Astrocyte of the hippocampus (primary cell): ENCODE results near the gene SLC9C2.
"Not testable (repeated sequence)": the region's sequence is repeated elsewhere in the genome, so short reads cannot be mapped to it uniquely, and the experiment has no call there.

Experiments used
- DNase-seq: peaks from one replicate; pipeline ENCODE4 v3.0.0; 2011; ENCODE audit warnings: low read depth, low spot score

SLC9C2 gene

DNA sequence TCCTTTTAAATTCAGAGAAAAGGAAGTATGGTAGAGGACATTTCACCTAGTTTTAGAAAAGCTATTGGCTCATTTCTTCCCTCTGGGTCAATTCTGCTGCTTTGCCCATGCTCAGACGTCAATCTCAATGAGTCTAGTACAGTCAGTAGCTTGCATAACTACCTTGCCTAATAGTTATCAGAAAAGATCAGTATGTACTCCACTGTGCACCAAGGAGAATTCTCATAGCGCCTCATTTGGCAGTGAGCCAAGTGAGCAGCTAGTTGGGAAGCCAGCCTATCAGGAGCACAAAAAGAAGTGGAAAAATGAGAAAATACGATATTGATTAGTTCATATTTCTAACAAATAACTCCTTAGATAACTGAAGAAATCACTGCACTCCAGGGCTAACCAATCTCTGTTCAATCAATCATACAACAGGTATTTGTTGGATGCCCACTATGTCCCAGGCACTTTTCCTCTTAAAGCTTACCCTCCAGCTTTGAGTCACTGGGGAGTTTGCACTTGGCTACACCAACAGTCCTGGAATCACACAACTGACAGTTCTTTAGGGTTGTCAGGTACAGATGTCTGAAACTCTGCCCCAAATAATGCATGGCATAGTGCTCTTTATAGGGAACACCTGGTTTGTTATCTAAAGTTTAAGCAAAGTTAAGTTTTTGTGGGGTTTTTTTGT, 75.6 kb downstream of the SLC9C2 start:
- no peak for DNase-seq

- no peak for DNase-seq
These were observed 76.9 kb downstream of the SLC9C2 start for GRCh38 chr1:173525926-173526325.

DNA sequence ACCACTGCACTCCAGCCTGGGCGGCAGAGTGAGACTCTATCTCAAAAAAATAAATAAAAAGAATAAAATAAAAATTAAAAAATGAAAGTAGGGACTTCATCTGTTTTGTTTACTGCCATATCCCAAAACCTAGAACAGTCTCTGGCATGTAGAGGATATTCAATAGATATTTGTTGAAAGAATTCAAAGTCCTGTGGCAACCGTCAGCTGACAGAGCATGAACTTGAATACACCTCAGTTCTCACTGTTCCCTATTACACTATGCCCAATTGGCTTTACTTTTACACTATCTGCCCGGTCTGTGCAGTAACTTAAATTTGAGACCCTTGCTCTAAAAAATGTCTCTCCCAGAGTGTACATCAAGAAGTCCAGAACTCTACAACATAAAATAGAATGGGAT, 79.5 kb downstream of the SLC9C2 start:
- DNase-seq: no peak

DNA sequence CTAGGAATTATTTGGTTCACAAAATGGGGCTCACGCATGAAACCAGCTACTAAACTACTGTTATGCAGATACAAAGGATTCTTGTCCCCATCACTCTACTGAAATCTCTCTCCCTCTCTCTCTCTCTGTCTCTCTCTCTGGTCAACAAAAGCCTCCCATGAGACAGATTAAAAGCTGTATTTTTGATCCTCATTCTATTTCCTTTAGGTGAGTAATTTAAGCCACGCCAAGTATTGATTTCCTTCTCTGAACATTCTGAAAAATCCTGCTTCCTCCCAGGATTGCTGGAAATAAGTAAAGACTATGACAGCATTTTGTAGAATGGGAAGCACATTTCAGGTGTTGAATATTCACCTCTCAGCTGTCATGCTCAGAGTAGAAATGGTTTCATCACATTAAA, 82.1 kb downstream of the SLC9C2 start:
- no peak for DNase-seq

GRCh38 chr1:173514503-173514902, 88.4 kb downstream of the SLC9C2 start:
- not testable (repeated sequence) for DNase-seq

GRCh38 chr1:173509797-173510196, 93.1 kb downstream of the SLC9C2 start:
- DNase-seq: no peak

DNA sequence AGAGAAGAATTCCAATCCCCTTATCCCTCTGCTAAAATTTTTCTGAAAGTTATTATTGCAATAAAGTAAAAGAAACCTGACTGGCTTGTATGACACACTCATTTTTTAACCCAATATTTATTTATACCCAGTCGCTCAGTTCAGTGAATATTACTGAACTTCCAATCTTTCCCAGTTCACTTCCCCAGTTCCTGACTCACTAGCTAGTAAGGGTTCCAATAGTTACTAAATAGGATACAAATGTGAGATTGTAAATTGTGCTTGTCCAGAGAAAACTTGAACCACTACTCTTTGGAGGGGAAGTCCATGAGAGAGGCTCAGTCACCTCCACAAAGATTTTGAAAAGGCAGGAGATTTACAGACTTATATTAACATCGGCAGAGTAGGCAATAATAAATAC, 94.3 kb downstream of the SLC9C2 start:
- no peak for DNase-seq

- DNase-seq: no peak
These were observed 95.0 kb downstream of the SLC9C2 start for GRCh38 chr1:173507847-173508209.

DNA sequence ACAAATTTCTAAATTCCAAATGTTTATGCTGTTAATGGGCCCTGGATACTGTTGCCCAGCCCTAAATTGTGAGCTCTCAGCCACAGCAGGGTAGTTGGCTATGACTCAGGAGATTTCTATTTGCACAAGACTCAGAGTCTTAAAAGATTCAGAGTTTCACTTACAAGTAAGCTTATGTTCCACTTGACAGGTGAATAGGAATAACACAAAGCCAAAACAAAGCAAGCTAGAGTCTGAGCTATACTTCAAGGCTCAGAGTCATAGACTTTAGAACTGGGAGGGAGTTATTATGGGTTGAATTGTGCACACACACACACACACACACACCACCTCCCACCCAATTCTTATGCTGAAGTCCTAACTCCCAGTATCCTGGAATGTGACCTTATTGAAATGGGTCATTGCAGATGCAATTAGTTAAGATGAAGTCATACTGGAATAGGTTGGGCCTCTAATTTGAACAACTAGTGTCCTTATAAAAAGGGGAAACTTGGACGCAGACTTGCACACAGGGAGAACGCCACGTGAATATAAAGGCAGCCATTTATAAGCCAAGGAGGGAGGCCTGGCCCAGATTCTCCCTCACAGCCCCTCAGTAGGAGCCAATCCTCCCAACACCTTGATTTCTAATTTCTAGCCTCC, 95.5 kb downstream of the SLC9C2 start:
- DNase-seq: peak; percentile 92

GRCh38 chr1:173506437-173506836, 96.4 kb downstream of the SLC9C2 start:
- DNase-seq: peak; percentile 19

DNA sequence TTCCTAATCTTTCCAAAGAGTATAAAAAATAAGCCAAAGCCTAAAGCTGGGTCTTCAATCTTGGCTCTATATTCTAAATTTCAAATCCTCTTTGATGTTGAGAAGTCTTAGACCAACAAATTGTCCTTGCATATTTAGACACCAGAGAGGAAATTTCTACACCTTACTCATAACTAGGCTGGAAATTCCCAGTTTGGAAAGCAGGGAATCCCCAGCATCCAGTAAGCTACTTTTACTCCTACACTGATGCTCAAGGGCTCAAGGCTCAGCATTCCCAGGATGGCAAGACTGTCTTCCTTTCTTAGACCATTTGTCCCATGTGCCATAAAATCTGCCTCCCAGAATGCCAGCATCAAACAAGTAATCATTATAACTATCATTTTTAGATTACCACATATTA, 97.5 kb downstream of the SLC9C2 start:
- peak; percentile 15 for DNase-seq

GRCh38 chr1:173504268-173504667, 98.6 kb downstream of the SLC9C2 start:
- DNase-seq: no peak

DNA sequence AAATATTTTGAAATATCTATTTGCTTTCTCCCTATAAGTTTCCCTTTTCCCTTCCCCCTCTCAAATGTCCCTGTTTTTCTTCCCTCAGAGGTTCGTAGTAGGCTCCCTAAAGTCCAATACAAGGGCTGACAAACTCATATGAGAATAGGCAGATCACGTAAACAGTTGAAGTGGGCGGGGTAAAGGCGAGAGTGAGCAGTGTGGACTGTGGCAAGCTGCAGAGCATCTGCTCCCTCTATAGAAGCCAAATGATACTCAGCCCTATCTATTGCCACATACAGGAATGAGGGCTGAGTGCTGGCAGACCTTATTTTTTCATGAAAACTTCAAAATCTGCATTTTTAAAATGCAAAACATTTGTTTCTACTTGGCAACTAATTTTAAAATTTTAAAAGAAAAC, 99.5 kb downstream of the SLC9C2 start:
- DNase-seq: no peak

- DNase-seq: no peak
These were observed 100.8 kb downstream of the SLC9C2 start for GRCh38 chr1:173502104-173502503.

- no peak for DNase-seq
These were observed 103.1 kb downstream of the SLC9C2 start for GRCh38 chr1:173499729-173500128.

DNA sequence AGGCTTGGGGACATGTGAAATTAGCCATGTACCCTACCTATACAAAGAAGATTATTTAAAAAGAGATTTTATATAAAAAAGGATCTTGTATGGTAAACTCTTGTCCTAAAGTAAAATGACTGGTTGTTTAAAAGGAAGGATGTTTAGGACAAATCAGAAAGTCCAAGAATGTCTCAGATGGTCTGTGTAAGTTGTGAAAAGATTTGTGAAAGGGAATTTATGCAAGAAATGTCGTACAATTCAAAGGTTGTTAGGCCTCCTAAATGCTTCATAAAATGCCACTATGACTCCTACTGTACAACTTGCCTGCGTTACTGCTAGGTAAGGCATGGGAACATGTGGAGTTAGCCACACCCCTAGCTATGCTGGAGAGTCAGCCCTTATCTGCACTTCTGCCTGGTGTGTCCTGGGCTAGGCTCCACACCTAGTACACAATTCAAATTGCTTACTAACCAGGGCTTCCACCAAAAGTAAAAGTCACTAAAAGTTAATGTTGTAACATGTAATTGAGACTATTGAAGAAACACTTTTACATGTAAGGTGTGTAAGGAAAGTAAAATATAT, 106.0 kb downstream of the SLC9C2 start:
- no peak for DNase-seq

- DNase-seq: no peak
These were observed 107.1 kb downstream of the SLC9C2 start for GRCh38 chr1:173495609-173496267.

DNA sequence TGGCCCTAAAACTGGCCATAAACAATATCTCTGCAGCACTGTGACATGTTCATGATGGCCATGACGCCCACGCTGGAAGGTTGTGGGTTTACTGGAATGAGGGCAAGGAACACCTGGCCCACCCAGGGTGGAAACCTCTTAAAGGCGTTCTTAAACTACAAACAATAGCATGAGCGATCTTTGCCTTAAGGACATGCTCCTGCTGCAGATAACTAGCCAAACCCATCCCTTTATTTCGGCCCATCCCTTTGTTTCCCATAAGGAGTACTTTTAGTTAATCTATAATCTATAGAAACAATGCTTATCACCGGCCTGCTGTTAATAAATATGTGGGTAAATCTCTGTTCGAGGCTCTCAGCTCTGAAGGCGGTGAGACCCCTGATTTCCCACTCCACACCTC, 109.7 kb downstream of the SLC9C2 start:
- not testable (repeated sequence) for DNase-seq

- no peak for DNase-seq
These were observed 111.4 kb downstream of the SLC9C2 start for GRCh38 chr1:173491508-173491907.

DNA sequence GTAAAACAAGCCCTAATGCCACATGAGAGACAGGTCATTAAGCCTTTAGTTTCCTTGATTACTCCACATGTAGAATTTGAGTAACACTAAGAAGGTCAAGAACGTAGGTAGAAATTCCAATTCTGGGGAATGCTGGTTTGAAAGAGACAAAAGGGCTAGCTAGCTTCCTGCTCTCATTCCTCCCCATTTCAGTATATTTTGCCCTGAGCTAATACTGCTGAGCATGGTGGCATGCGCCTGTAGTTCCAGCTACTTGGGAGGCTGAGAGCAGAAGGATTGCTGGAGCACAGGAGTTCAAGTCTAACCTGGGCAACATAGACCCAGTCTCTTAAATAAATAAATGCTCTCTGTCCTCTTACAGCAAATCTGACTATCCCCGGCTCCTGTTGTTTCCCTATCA, 112.9 kb downstream of the SLC9C2 start:
- no peak for DNase-seq

GRCh38 chr1:173489149-173489600, 113.7 kb downstream of the SLC9C2 start:
- DNase-seq: no peak

- no peak for DNase-seq
These were observed 114.9 kb downstream of the SLC9C2 start for GRCh38 chr1:173488001-173488400.

GRCh38 chr1:173485401-173485800, 117.5 kb downstream of the SLC9C2 start:
- DNase-seq: no peak
